ENCODE measurements around the gene FGGY. TPM values are rescaled to one million over a fixed set of nuclear protein-coding genes. Genes with fewer than 3 reads are reported as not detected.
"Not testable (repeated sequence)": the region's sequence is repeated elsewhere in the genome, so short reads cannot be mapped to it uniquely, and the experiment has no call there.

The FGGY gene
- total RNA-seq, 1 experiment from 2014 or later, result 16.2 TPM

- DNase-seq (ENCODE audit: low read depth), result peak; percentile 88
Observed at GRCh38 chr1:59543211-59543668, 246.3 kb downstream of the FGGY start.

GRCh38 chr1:59544615-59545293 lies 247.9 kb downstream of the FGGY start:
- DNase-seq (ENCODE audit: low read depth), result no peak

GRCh38 chr1:59545830-59546229 lies 248.9 kb downstream of the FGGY start:
- DNase-seq (ENCODE audit: low read depth), result no peak

- no peak for DNase-seq (ENCODE audit: low read depth)
Observed at GRCh38 chr1:59549066-59549837, 252.4 kb downstream of the FGGY start.

- peak; percentile 68 for DNase-seq (ENCODE audit: low read depth)
Observed at GRCh38 chr1:59549903-59550302, 253.0 kb downstream of the FGGY start.

- DNase-seq (ENCODE audit: low read depth), result no peak
Observed at GRCh38 chr1:59552007-59552406, 255.1 kb downstream of the FGGY start.

- no peak for DNase-seq (ENCODE audit: low read depth)
Observed at GRCh38 chr1:59553371-59553770, 256.5 kb downstream of the FGGY start.

- no peak for DNase-seq (ENCODE audit: low read depth)
Observed at GRCh38 chr1:59554011-59554663, 257.2 kb downstream of the FGGY start.

GRCh38 chr1:59554752-59555151 lies 257.9 kb downstream of the FGGY start:
- DNase-seq (ENCODE audit: low read depth), result no peak

- DNase-seq (ENCODE audit: low read depth), result no peak
Observed at GRCh38 chr1:59556398-59556797, 259.5 kb downstream of the FGGY start.

- DNase-seq (ENCODE audit: low read depth), result no peak
Observed at GRCh38 chr1:59556802-59557548, 260.1 kb downstream of the FGGY start.

GRCh38 chr1:59557549-59557885 lies 260.6 kb downstream of the FGGY start:
- DNase-seq (ENCODE audit: low read depth), result no peak

- DNase-seq (ENCODE audit: low read depth), result not testable (repeated sequence)
Observed at GRCh38 chr1:59558580-59558979, 261.7 kb downstream of the FGGY start.

- DNase-seq (ENCODE audit: low read depth), result peak; percentile 53
Observed at GRCh38 chr1:59560807-59561450, 264.0 kb downstream of the FGGY start.

GRCh38 chr1:59561796-59562195 lies 264.9 kb downstream of the FGGY start:
- no peak for DNase-seq (ENCODE audit: low read depth)

- DNase-seq (ENCODE audit: low read depth), result no peak
Observed at GRCh38 chr1:59564192-59564891, 267.4 kb downstream of the FGGY start.

GRCh38 chr1:59565611-59566410 lies 268.9 kb downstream of the FGGY start:
- peak; percentile 93 for DNase-seq (ENCODE audit: low read depth)

- DNase-seq (ENCODE audit: low read depth), result peak; percentile 55
Observed at GRCh38 chr1:59568158-59568935, 271.5 kb downstream of the FGGY start.

- DNase-seq (ENCODE audit: low read depth), result peak; percentile 29
Observed at GRCh38 chr1:59569198-59569597, 272.3 kb downstream of the FGGY start.
